ENCODE data around the gene TRIM9.

DNA sequence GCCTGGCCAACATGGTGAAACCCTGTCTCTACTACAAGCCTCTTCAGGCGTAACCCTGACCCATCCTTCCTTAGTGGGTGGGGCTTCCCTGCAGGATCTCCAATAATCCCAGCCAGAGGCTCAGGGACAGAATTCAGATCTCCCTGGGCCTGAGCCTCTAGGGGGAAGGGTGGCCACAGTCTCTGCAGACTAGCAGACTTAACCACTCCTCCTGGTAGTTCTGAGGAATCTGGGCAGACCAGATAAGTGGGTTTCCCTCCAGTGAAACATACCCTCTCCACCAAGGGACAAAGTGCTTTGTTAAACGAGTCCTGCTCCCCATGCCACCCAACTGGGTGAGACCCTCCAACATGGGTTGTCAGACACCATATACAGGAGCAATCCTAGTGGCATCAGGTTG is 36.6 kb upstream of the TRIM9 start:
- TF ChIP-seq, protein P1, sequence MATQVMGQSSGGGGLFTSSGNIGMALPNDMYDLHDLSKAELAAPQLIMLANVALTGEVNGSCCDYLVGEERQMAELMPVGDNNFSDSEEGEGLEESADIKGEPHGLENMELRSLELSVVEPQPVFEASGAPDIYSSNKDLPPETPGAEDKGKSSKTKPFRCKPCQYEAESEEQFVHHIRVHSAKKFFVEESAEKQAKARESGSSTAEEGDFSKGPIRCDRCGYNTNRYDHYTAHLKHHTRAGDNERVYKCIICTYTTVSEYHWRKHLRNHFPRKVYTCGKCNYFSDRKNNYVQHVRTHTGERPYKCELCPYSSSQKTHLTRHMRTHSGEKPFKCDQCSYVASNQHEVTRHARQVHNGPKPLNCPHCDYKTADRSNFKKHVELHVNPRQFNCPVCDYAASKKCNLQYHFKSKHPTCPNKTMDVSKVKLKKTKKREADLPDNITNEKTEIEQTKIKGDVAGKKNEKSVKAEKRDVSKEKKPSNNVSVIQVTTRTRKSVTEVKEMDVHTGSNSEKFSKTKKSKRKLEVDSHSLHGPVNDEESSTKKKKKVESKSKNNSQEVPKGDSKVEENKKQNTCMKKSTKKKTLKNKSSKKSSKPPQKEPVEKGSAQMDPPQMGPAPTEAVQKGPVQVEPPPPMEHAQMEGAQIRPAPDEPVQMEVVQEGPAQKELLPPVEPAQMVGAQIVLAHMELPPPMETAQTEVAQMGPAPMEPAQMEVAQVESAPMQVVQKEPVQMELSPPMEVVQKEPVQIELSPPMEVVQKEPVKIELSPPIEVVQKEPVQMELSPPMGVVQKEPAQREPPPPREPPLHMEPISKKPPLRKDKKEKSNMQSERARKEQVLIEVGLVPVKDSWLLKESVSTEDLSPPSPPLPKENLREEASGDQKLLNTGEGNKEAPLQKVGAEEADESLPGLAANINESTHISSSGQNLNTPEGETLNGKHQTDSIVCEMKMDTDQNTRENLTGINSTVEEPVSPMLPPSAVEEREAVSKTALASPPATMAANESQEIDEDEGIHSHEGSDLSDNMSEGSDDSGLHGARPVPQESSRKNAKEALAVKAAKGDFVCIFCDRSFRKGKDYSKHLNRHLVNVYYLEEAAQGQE (IDR thresholded peaks at IDR 0.05; ENCODE audit: insufficient read depth in 1 of 2, low read depth in 2 of 2, low read length in 1 of 2): no peak
- TF ChIP-seq, protein P2, sequence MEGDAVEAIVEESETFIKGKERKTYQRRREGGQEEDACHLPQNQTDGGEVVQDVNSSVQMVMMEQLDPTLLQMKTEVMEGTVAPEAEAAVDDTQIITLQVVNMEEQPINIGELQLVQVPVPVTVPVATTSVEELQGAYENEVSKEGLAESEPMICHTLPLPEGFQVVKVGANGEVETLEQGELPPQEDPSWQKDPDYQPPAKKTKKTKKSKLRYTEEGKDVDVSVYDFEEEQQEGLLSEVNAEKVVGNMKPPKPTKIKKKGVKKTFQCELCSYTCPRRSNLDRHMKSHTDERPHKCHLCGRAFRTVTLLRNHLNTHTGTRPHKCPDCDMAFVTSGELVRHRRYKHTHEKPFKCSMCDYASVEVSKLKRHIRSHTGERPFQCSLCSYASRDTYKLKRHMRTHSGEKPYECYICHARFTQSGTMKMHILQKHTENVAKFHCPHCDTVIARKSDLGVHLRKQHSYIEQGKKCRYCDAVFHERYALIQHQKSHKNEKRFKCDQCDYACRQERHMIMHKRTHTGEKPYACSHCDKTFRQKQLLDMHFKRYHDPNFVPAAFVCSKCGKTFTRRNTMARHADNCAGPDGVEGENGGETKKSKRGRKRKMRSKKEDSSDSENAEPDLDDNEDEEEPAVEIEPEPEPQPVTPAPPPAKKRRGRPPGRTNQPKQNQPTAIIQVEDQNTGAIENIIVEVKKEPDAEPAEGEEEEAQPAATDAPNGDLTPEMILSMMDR (IDR thresholded peaks at IDR 0.05): no peak

All from Panc1 (cell line).